SKM-1 treated with dmso at 0.1 percent for 144 hours (cell line): Measurements from ENCODE around the gene SCARF1.
"Not testable (repeated sequence)": the region's sequence is repeated elsewhere in the genome, so short reads cannot be mapped to it uniquely, and the experiment has no call there.

Experiments used
- DNase-seq: peaks from one replicate; lab custom pipeline; 2025; ENCODE audit not compliant: unreplicated experiment; lab: John Stamatoyannopoulos, UW

Gene SCARF1

GRCh38 chr17:1645207-1646171 lies at the start of gene SCARF1:
Gene SCARF1 (minus strand): TSS chr17:1645732. CDS start chr17:1645697, 35 bp downstream.
- no peak for DNase-seq

- DNase-seq = no peak
Observed at GRCh38 chr17:1693339-1693738, 47.8 kb upstream of the SCARF1 start.

GRCh38 chr17:1690544-1691221 lies 45.2 kb upstream of the SCARF1 start:
- DNase-seq = no peak

- not testable (repeated sequence) for DNase-seq
Observed at GRCh38 chr17:1688405-1688804, 42.9 kb upstream of the SCARF1 start.

- DNase-seq = no peak
Observed at GRCh38 chr17:1686086-1686485, 40.6 kb upstream of the SCARF1 start.

- DNase-seq = peak; percentile 79
Observed at GRCh38 chr17:1684378-1685189, 39.1 kb upstream of the SCARF1 start, which contains the start of gene PRPF8. Gene PRPF8 (minus strand): TSS chr17:1684867. CDS start chr17:1684571, 296 bp downstream.

- DNase-seq = no peak
Observed at GRCh38 chr17:1683459-1683858, 37.9 kb upstream of the SCARF1 start.

GRCh38 chr17:1676401-1676800 lies 30.9 kb upstream of the SCARF1 start:
- no peak for DNase-seq

GRCh38 chr17:1673041-1673785 lies 27.7 kb upstream of the SCARF1 start:
- DNase-seq = no peak

- not testable (repeated sequence) for DNase-seq
Observed at GRCh38 chr17:1663934-1664333, 18.4 kb upstream of the SCARF1 start.

GRCh38 chr17:1661045-1661444 lies 15.5 kb upstream of the SCARF1 start:
- DNase-seq = no peak

- DNase-seq = no peak
Observed at GRCh38 chr17:1658100-1658499, 12.6 kb upstream of the SCARF1 start.

GRCh38 chr17:1653735-1654134 lies 8.2 kb upstream of the SCARF1 start:
- no peak for DNase-seq

GRCh38 chr17:1652794-1653193 lies 7.3 kb upstream of the SCARF1 start:
- not testable (repeated sequence) for DNase-seq

- DNase-seq = no peak
Observed at GRCh38 chr17:1651559-1651844, 6.0 kb upstream of the SCARF1 start.

GRCh38 chr17:1650731-1651558 lies 5.4 kb upstream of the SCARF1 start:
- no peak for DNase-seq

- no peak for DNase-seq
Observed at GRCh38 chr17:1649844-1650501, 4.4 kb upstream of the SCARF1 start, which contains the start of gene RILP. Gene RILP (minus strand): TSS chr17:1649866. CDS start chr17:1649804, 62 bp downstream.

GRCh38 chr17:1648963-1649843 lies 3.7 kb upstream of the SCARF1 start:
- peak; percentile 49 for DNase-seq
